HCT116 (cell line): ENCODE data around the gene CELF2. TPM values are rescaled to one million over a fixed set of nuclear protein-coding genes. Genes with fewer than 3 reads are reported as not detected.

Source experiments
- ATAC-seq: fragments of 200-7000 bp; cut with Tn5 transposase; 2 replicates; pipeline ENCODE4 v1.9.1; 2020; ENCODE audit warnings: mild to moderate bottlenecking, moderate library complexity
- BruUV-seq: library from RNA; stranded (reverse); fragments of 400-500 nt; replicated peaks from 2 replicates; lab custom pipeline; 2021; lab: Mats Ljungman, UMichigan
- CTCF ChIA-PET: fragments of 300-600 bp; sonication (Branson Sonifier 250); formaldehyde crosslinking; loops from one replicate; lab custom pipeline; 2021; ENCODE audit warnings: antibody characterized with exemption; lab: Charles Lee
- POLR2A ChIA-PET: fragments of 300-600, 350-600 bp; sonication (Branson Sonifier 250); formaldehyde crosslinking; loops from one replicate; lab custom pipeline; 2021; ENCODE audit warnings: antibody characterized with exemption; lab: Charles Lee
- RAD21 ChIA-PET, 2 experiments: fragments of 300-600 bp; sonication (Branson Sonifier 250); formaldehyde crosslinking; loops; one replicate each; lab custom pipeline; 2023; ENCODE audit warnings: low total read pairs in 2 of 2; ENCODE audit not compliant: uncharacterized antibody in 2 of 2, unreplicated experiment in 2 of 2, low non-redundant PET in 1 of 2; lab: Charles Lee
- DNase-seq: peaks from one replicate; pipeline ENCODE4 v3.0.0-alpha.2; 2010; ENCODE audit warnings: low read depth, low spot score
- H2AFZ ChIP-seq: fragments of 200-600 bp; shearing (Covaris generic), sonication (generic); 2 replicates; pipeline ENCODE4 v1.6.1; 2017; ENCODE audit warnings: low read depth, mixed run types, mixed read lengths, antibody characterized with exemption, low read length; ENCODE audit not compliant: poor library complexity, severe bottlenecking
- H3K27ac ChIP-seq: 2 replicates; pipeline ENCODE4 v1.5.1; 2012; ENCODE audit warnings: low read depth, low read length
- H3K27me3 ChIP-seq: fragments of 200-600 bp; sonication (generic); 2 replicates; pipeline ENCODE4 v1.6.1; 2016; ENCODE audit warnings: mixed run types, low read length, mixed read lengths; ENCODE audit not compliant: insufficient read depth
- H3K36me3 ChIP-seq, 2 experiments: fragments of 200-500 bp in 1 of 2; fragments of 200-600 bp in 1 of 2; sonication (Bioruptor generic) in 1 of 2; sonication (generic) in 1 of 2; 2 replicates each; pipeline versions ENCODE4 v1.5.1 to v1.6.1; 2014 to 2016; ENCODE audit warnings: low read length in 2 of 2, inconsistent platforms in 1 of 2, mixed read lengths in 1 of 2, mixed run types in 1 of 2; ENCODE audit not compliant: insufficient read depth in 2 of 2, control insufficient read depth in 1 of 2
- H3K4me1 ChIP-seq, 2 experiments: fragments of 200-600 bp in 1 of 2; sonication (generic) in 1 of 2; 2 replicates each; pipeline versions ENCODE4 v1.5.1 to v1.6.1; 2012 to 2017; ENCODE audit warnings: low read length in 2 of 2, inconsistent platforms in 1 of 2, mild to moderate bottlenecking in 1 of 2, mixed read lengths in 1 of 2, mixed run types in 1 of 2, moderate library complexity in 1 of 2; ENCODE audit not compliant: insufficient read depth in 2 of 2, control insufficient read depth in 1 of 2
- H3K4me2 ChIP-seq: fragments of 200-600 bp; sonication (generic); 2 replicates; pipeline ENCODE4 v1.6.1; 2017; ENCODE audit warnings: mixed run types, low read length, mixed read lengths
- H3K4me3 ChIP-seq, 2 experiments: fragments of 200-600 bp in 1 of 2; sonication (generic) in 1 of 2; replicated peaks in 1 of 2; 2 replicates each; pipeline ENCODE4 v1.5.1; 2011 to 2016; ENCODE audit warnings: low read length in 2 of 2, control low read depth in 1 of 2, low read depth in 1 of 2, mild to moderate bottlenecking in 1 of 2, mixed read lengths in 1 of 2, mixed run types in 1 of 2
- H3K79me2 ChIP-seq: fragments of 200-600 bp; sonication (generic); 2 replicates; pipeline ENCODE4 v1.6.1; 2017; ENCODE audit warnings: mild to moderate bottlenecking, mixed run types, low read length, moderate library complexity, mixed read lengths; ENCODE audit not compliant: insufficient read depth
- H3K9ac ChIP-seq: fragments of 200-600 bp; sonication (generic); 2 replicates; pipeline ENCODE4 v1.6.1; 2016; ENCODE audit warnings: low read length, mixed read lengths
- H3K9me2 ChIP-seq: fragments of 200-600 bp; sonication (generic), shearing (Covaris generic); 2 replicates; pipeline ENCODE4 v1.6.1; 2017; ENCODE audit warnings: mixed run types, mild to moderate bottlenecking, moderate library complexity; ENCODE audit not compliant: insufficient read depth
- H3K9me3 ChIP-seq, 2 experiments: fragments of 200-500 bp in 1 of 2; fragments of 200-600 bp in 1 of 2; sonication (Bioruptor generic) in 1 of 2; sonication (generic) in 1 of 2; 2 replicates each; pipeline ENCODE4 v1.6.1; 2014 to 2017; ENCODE audit warnings: low read length in 2 of 2, mixed read lengths in 2 of 2, inconsistent platforms in 1 of 2, low read depth in 1 of 2, mild to moderate bottlenecking in 1 of 2, mixed run types in 1 of 2, moderate library complexity in 1 of 2; ENCODE audit not compliant: control insufficient read depth in 1 of 2, insufficient read depth in 1 of 2
- H4K20me1 ChIP-seq: fragments of 200-600 bp; sonication (generic), shearing (Covaris generic); 2 replicates; pipeline ENCODE4 v1.6.1; 2017; ENCODE audit warnings: mixed run types, mild to moderate bottlenecking, moderate library complexity; ENCODE audit not compliant: insufficient read depth
- CBX3 ChIP-seq: IDR thresholded peaks from 2 replicates; pipeline ENCODE4 v1.6.1; 2012; ENCODE audit warnings: low read depth
- CEBPB ChIP-seq: IDR thresholded peaks from 2 replicates; pipeline ENCODE4 v1.6.1; 2012; ENCODE audit warnings: low read depth
- CTCF ChIP-seq, 3 experiments: fragments of 200-600 bp in 1 of 3; sonication (generic) in 1 of 3; IDR thresholded peaks in 2 of 3; conservative IDR thresholded peaks in 1 of 3; 2 replicates each; pipeline ENCODE4 v1.5.1; 2012 to 2017; ENCODE audit warnings: low read depth in 2 of 3, low read length in 2 of 3, antibody characterized with exemption in 1 of 3, borderline replicate concordance in 1 of 3, control low read depth in 1 of 3, mild to moderate bottlenecking in 1 of 3, mixed read lengths in 1 of 3, mixed run types in 1 of 3, moderate library complexity in 1 of 3; ENCODE audit not compliant: insufficient read depth in 1 of 3
- ELF1 ChIP-seq: IDR thresholded peaks from 2 replicates; pipeline ENCODE4 v1.6.1; 2012; ENCODE audit warnings: low read depth, borderline replicate concordance
- EZH2 ChIP-seq: fragments of 200-600 bp; sonication (generic); IDR thresholded peaks from 2 replicates; pipeline ENCODE4 v1.6.1; 2017; ENCODE audit warnings: antibody characterized with exemption, mixed run types
- EZH2phosphoT487 ChIP-seq: fragments of 200-600 bp; IDR thresholded peaks from 2 replicates; pipeline ENCODE4 v1.6.1; 2018; ENCODE audit warnings: antibody characterized with exemption, borderline replicate concordance
- FOSL1 ChIP-seq: IDR thresholded peaks from 2 replicates; pipeline ENCODE4 v1.6.1; 2012; ENCODE audit warnings: low read depth
- JUND ChIP-seq: IDR thresholded peaks from 2 replicates; pipeline ENCODE4 v1.6.1; 2012
- MAX ChIP-seq: IDR thresholded peaks from 2 replicates; pipeline ENCODE4 v1.6.1; 2012
- POLR2A ChIP-seq: IDR thresholded peaks from 2 replicates; pipeline ENCODE4 v1.7.0; 2011; ENCODE audit warnings: borderline replicate concordance; ENCODE audit not compliant: insufficient read depth, insufficient read length; ENCODE audit errors: extremely low read depth
- POLR2AphosphoS5 ChIP-seq: IDR thresholded peaks from 2 replicates; pipeline ENCODE4 v1.6.1; 2011; ENCODE audit warnings: mild to moderate bottlenecking, low read depth, low read length, moderate library complexity
- RAD21 ChIP-seq: IDR thresholded peaks from 2 replicates; pipeline ENCODE4 v1.6.1; 2012; ENCODE audit warnings: low read depth, mild to moderate bottlenecking
- REST ChIP-seq: IDR thresholded peaks from 2 replicates; pipeline ENCODE4 v1.6.1; 2012; ENCODE audit warnings: low read depth
- SIN3A ChIP-seq: IDR thresholded peaks from 2 replicates; pipeline ENCODE4 v1.6.1; 2012; ENCODE audit warnings: low read depth
- SP1 ChIP-seq: IDR thresholded peaks from 2 replicates; pipeline ENCODE4 v1.6.1; 2012; ENCODE audit warnings: low read depth
- SRF ChIP-seq: IDR thresholded peaks from 2 replicates; pipeline ENCODE4 v1.6.1; 2012; ENCODE audit warnings: low read depth
- YY1 ChIP-seq: IDR thresholded peaks from 2 replicates; pipeline ENCODE4 v1.6.1; 2011; ENCODE audit warnings: low read length, low read depth, moderate library complexity, mild to moderate bottlenecking; ENCODE audit not compliant: insufficient replicate concordance; ENCODE audit errors: extremely low read depth
- ZBTB33 ChIP-seq: IDR thresholded peaks from 2 replicates; pipeline ENCODE4 v1.6.1; 2011; ENCODE audit warnings: mild to moderate bottlenecking, low read length, moderate library complexity; ENCODE audit not compliant: insufficient replicate concordance; ENCODE audit errors: extremely low read depth
- ZFX ChIP-seq: fragments of 450-650 bp; IDR thresholded peaks from 2 replicates; pipeline ENCODE4 v1.6.1; 2017
- ZNF274 ChIP-seq: fragments of 200-500 bp; sonication (Bioruptor generic); IDR thresholded peaks from 2 replicates; pipeline ENCODE4 v1.6.1; 2014; ENCODE audit warnings: mild to moderate bottlenecking, low read depth, low read length, inconsistent platforms
- intact Hi-C: fragments of 100-400 bp; cut with micrococcal nuclease; formaldehyde crosslinking; loops from 2 replicates; pipeline ENCODE4 v1.10.0; 2022
- total RNA-seq: library from RNA; stranded (reverse); gene quantifications from one replicate; pipeline ENCODE4 v1.2.1, GENCODE V29; 2021; ENCODE audit not compliant: unreplicated experiment

CELF2 gene
- total RNA-seq, 1 experiment from 2014 or later: 0.66 TPM

GRCh38 chr10:11193001-11193551 lies 175.4 kb downstream of the CELF2 start:
- POLR2A ChIA-PET: no interaction called here

More at GRCh38 chr10:11193001-11193551, 175.4 kb downstream of the CELF2 start:
- ChIA-PET CTCF (no interaction called here), RAD21 (no interaction called here)
- Histone ChIP-seq H3K9me2 (no peaks in the 10 kb centered on the region), H3K4me1 (no peaks in the 10 kb centered on the region), H3K9ac (no peak overlapping the region), H3K9me3 (no peaks in the 10 kb centered on the region), H3K4me3 (no peak overlapping the region), H4K20me1 (no peaks in the 10 kb centered on the region), H3K4me2 (no peak overlapping the region), H3K36me3 (no peaks in the 10 kb centered on the region), H2AFZ (no peak overlapping the region), H3K27ac (no peak overlapping the region), H3K79me2 (no peaks in the 10 kb centered on the region), H3K27me3 (no peaks in the 10 kb centered on the region)
- intact Hi-C loops: no loop called here
- TF ChIP-seq JUND (no peak), ZFX (no peak), POLR2A (no peak), EZH2 (no peak), POLR2AphosphoS5 (no peak), EZH2phosphoT487 (no peak), CTCF (IDR thresholded peaks at IDR 0.05 in 2 of 3, conservative IDR thresholded peaks at IDR 0.05 in 1 of 3; ENCODE audit: borderline replicate concordance in 1 of 3, insufficient read depth in 1 of 3, low read depth in 2 of 3, low read length in 2 of 3) (no peak), YY1 (no peak), RAD21 (no peak), FOSL1 (no peak), CEBPB (no peak), REST (no peak), MAX (no peak), SRF (no peak), CBX3 (no peak), SIN3A (no peak), SP1 (no peak), ZBTB33 (no peak), ELF1 (no peak), ZNF274 (no peak)
- no TSS peak for BruUV-seq
- ATAC-seq: no peak
- no peak for DNase-seq
